Natural killer cell (primary cell): ENCODE results near the gene CERT1. TPM values are rescaled to one million over a fixed set of nuclear protein-coding genes. Genes with fewer than 3 reads are reported as not detected.

ENCODE experiments used
- ATAC-seq, 3 donors: fragments of 150-1000 bp in 2 of 3; fragments of 200-7000 bp in 1 of 3; cut with Tn5 transposase; 1 replicate in 1 of 3; 2 replicates in 2 of 3; pipeline ENCODE4 v1.10.0; 2021; ENCODE audit warnings: mild to moderate bottlenecking in 2 of 3, moderate library complexity in 2 of 3
- DNase-seq, 2 donors: peaks; one replicate each; pipeline versions ENCODE4 v3.0.0 to v3.0.0-alpha.2; 2013 to 2021; ENCODE audit warnings: mixed read lengths in 1 of 2
- H3K27ac ChIP-seq: one replicate; pipeline ENCODE4 v1.5.1; 2013; ENCODE audit warnings: mild to moderate bottlenecking, low read length
- H3K27me3 ChIP-seq: one replicate; pipeline ENCODE4 v1.6.1; 2013; ENCODE audit warnings: low read length; ENCODE audit not compliant: control insufficient read depth, insufficient read depth
- H3K36me3 ChIP-seq: one replicate; pipeline ENCODE4 v1.6.1; 2013; ENCODE audit warnings: low read length; ENCODE audit not compliant: control insufficient read depth, insufficient read depth
- H3K4me1 ChIP-seq: one replicate; pipeline ENCODE4 v1.6.1; 2013; ENCODE audit warnings: low read length; ENCODE audit not compliant: control insufficient read depth, insufficient read depth
- H3K4me3 ChIP-seq: one replicate; pipeline ENCODE4 v1.5.1; 2013; ENCODE audit warnings: low read length
- H3K9me3 ChIP-seq: one replicate; pipeline ENCODE4 v1.6.1; 2013; ENCODE audit warnings: low read length; ENCODE audit not compliant: control insufficient read depth, insufficient read depth
- H3K27ac Mint-ChIP-seq, 2 donors: one replicate each; pipeline ENCODE4 v1.8.0; 2022; ENCODE audit warnings: mild to moderate bottlenecking in 2 of 2, mixed read lengths in 2 of 2, moderate library complexity in 1 of 2
- H3K27me3 Mint-ChIP-seq, 2 donors: one replicate each; pipeline ENCODE4 v1.8.0; 2022; ENCODE audit warnings: low read depth in 2 of 2, mixed read lengths in 2 of 2
- H3K36me3 Mint-ChIP-seq: one replicate; pipeline ENCODE4 v1.8.0; 2022; ENCODE audit warnings: mixed read lengths
- H3K4me1 Mint-ChIP-seq, 2 donors: one replicate each; pipeline ENCODE4 v1.8.0; 2022; ENCODE audit warnings: mixed read lengths in 2 of 2
- H3K4me3 Mint-ChIP-seq: one replicate; pipeline ENCODE4 v1.8.0; 2022; ENCODE audit warnings: mild to moderate bottlenecking, moderate library complexity, mixed read lengths
- H3K9me3 Mint-ChIP-seq, 2 donors: one replicate each; pipeline ENCODE4 v1.8.0; 2022; ENCODE audit warnings: mixed read lengths in 2 of 2
- CTCF ChIP-seq: fragments of 200-600 bp; IDR thresholded peaks from one replicate; pipeline ENCODE4 v1.8.0; 2022; ENCODE audit warnings: antibody characterized with exemption
- WGBS: methylation state at CpG from one replicate; pipeline ENCODE4 v1.1.7; 2013; ENCODE audit warnings: missing lambda C conversion rate; ENCODE audit not compliant: insufficient coverage; 5-methylcytosine and 5-hydroxymethylcytosine counted together
- intact Hi-C: fragments of 100-400 bp; cut with micrococcal nuclease; formaldehyde crosslinking; loops from one replicate; pipeline ENCODE4 v1.14.2; 2022
- total RNA-seq, 4 donors: library from RNA; stranded (reverse); fragments of 120-200 nt in 1 of 4; gene quantifications; one replicate each; pipeline versions ENCODE4 v1.2.3 to v1.2.4, GENCODE V29; 2013 to 2022

CERT1 gene
- total RNA-seq, 3 donors from 2014 or later (not counting 1 experiment from before 2014, with no cell fraction given) = 50.1 to 51.4 (median 50.2) TPM

GRCh38 chr5:75337366-75338021 is 173.9 kb downstream of the CERT1 start:
- Histone ChIP-seq H3K9me3 (no peaks in the 10 kb centered on the region), H3K4me3 (peak overlapping the region; percentile 77), H3K36me3 (no peaks in the 10 kb centered on the region), H3K27me3 (no peaks in the 10 kb centered on the region), H3K27ac (peak overlapping the region; percentile 82), H3K4me1 (peaks cover 10% of the 10 kb centered on the region)
- DNase-seq (peak in 1 of 2 donors; percentile 49), ATAC-seq (peak in 1 of 3 donors; percentile 1)
- Mint-ChIP-seq H3K4me3 (no peak overlapping the region), H3K27me3 (no peaks in the 10 kb centered on the region), H3K27ac (no peak overlapping the region), H3K4me1 (peaks cover 19 to 29% of the 10 kb centered on the region in 2 donors), H3K9me3 (no peaks in the 10 kb centered on the region), H3K36me3 (no peaks in the 10 kb centered on the region)
- TF ChIP-seq CTCF = no peak
- under 1% methylated on average over 48 of the region's 50 CpGs for WGBS
- intact Hi-C loops = loop anchor here (1.0 to 10.0 kb wide), 5 partner anchors 100 to 1397 kb away; partner anchors contain the start of genes CERT1, GFM2, NSA2 and POC5

GRCh38 chr5:75336615-75337336 is 174.7 kb downstream of the CERT1 start, which contains the start of gene HMGCR:
Gene HMGCR, plus strand, starts transcription at chr5:75337220. Its CDS starts 5,386 bp downstream, at chr5:75342606.
- no peak for TF ChIP-seq CTCF
- Mint-ChIP-seq H3K4me3 (no peak within 1 kb of the TSS), H3K27me3 (no peaks in the 10 kb centered on the region), H3K9me3 (no peaks in the 10 kb centered on the region), H3K36me3 (no peaks in the 10 kb centered on the region), H3K4me1 (peaks cover 19 to 24% of the 10 kb centered on the region in 2 donors), H3K27ac (no peak within 1 kb of the TSS)
- Histone ChIP-seq H3K4me3 (peak within 1 kb of the TSS; percentile 77), H3K36me3 (no peaks in the 10 kb centered on the region), H3K27ac (peak within 1 kb of the TSS; percentile 82), H3K27me3 (no peaks in the 10 kb centered on the region), H3K4me1 (peaks cover 10% of the 10 kb centered on the region), H3K9me3 (no peaks in the 10 kb centered on the region)
- intact Hi-C loops = loop anchor here (1.0 to 10.0 kb wide), 5 partner anchors 99 to 1398 kb away; partner anchors contain the start of genes CERT1, GFM2, NSA2 and POC5
- DNase-seq (peak; percentile 95 to 99), ATAC-seq (peak; percentile 90 to 98 (median 92))
- WGBS = under 1% methylated on average over 56 of the region's 56 CpGs

GRCh38 chr5:75335952-75336614 is 175.3 kb downstream of the CERT1 start:
- H3K27me3 ChIP-seq = no peaks in the 10 kb centered on the region
- intact Hi-C loops = loop anchor here (2.0 to 10.0 kb wide), 4 partner anchors 175 to 1399 kb away; partner anchors contain the start of genes CERT1, GFM2, NSA2 and POC5
- Mint-ChIP-seq H3K36me3 (no peaks in the 10 kb centered on the region), H3K27ac (no peak overlapping the region), H3K4me1 (peaks cover 15 to 17% of the 10 kb centered on the region in 2 donors), H3K27me3 (no peaks in the 10 kb centered on the region), H3K9me3 (no peaks in the 10 kb centered on the region), H3K4me3 (no peak overlapping the region)
- 15% methylated on average over 11 of the region's 12 CpGs for WGBS
- TF ChIP-seq CTCF = no peak
- peak overlapping the region; percentile 64 for H3K27ac ChIP-seq
- no peaks in the 10 kb centered on the region for H3K36me3 ChIP-seq
- H3K4me1 ChIP-seq = peaks cover 10% of the 10 kb centered on the region
- DNase-seq = peak in 1 of 2 donors; percentile 63
- peak in 1 of 3 donors; percentile 5 for ATAC-seq
- no peaks in the 10 kb centered on the region for H3K9me3 ChIP-seq
- peak overlapping the region; percentile 77 for H3K4me3 ChIP-seq
